Stimulated activated CD8-positive, alpha-beta memory T cell treated with anti-CD3 and anti-CD28 coated beads, Interleukin-4, amount 100 ng/mL, for 1 hour (primary cell): ENCODE data around the gene RBM11.
"Not testable (repeated sequence)": the region's sequence is repeated elsewhere in the genome, so short reads cannot be mapped to it uniquely, and the experiment has no call there.

Source experiments
- DNase-seq, 2 donors: peaks; one replicate each; pipeline ENCODE4 v3.0.0-alpha.2; 2020; ENCODE audit warnings: low read depth in 2 of 2, low spot score in 1 of 2

RBM11 gene

GRCh38 chr21:14215971-14216641, at the start of gene RBM11:
RBM11 (plus strand) TSS chr21:14216157; CDS start chr21:14216187, 30 bp downstream.
- peak; percentile 52 to 54 for DNase-seq

GRCh38 chr21:14166463-14167223, 49.3 kb upstream of the RBM11 start:
- not testable (repeated sequence) for DNase-seq

- DNase-seq = no peak
Measured at GRCh38 chr21:14206222-14206621, 9.7 kb upstream of the RBM11 start.

GRCh38 chr21:14210738-14211137, 5.2 kb upstream of the RBM11 start, which contains the start of gene LIPI:
LIPI (minus strand) TSS chr21:14210955; CDS start chr21:14210845, 110 bp downstream.
- no peak for DNase-seq

GRCh38 chr21:14213164-14213563, 2.8 kb upstream of the RBM11 start:
- DNase-seq = no peak

- no peak for DNase-seq
Measured at GRCh38 chr21:14223365-14223764, 7.4 kb downstream of the RBM11 start.

GRCh38 chr21:14229399-14229798, 13.4 kb downstream of the RBM11 start:
- DNase-seq = no peak

- no peak for DNase-seq
Measured at GRCh38 chr21:14235101-14235500, 19.1 kb downstream of the RBM11 start.

- DNase-seq = no peak
Measured at GRCh38 chr21:14236180-14236579, 20.2 kb downstream of the RBM11 start.

- no peak for DNase-seq
Measured at GRCh38 chr21:14239281-14239680, 23.3 kb downstream of the RBM11 start.

GRCh38 chr21:14241297-14241696, 25.3 kb downstream of the RBM11 start:
- DNase-seq = no peak

- no peak for DNase-seq
Measured at GRCh38 chr21:14243461-14243860, 27.5 kb downstream of the RBM11 start.

- DNase-seq = no peak
Measured at GRCh38 chr21:14243874-14244273, 27.9 kb downstream of the RBM11 start.

GRCh38 chr21:14244911-14245310, 29.0 kb downstream of the RBM11 start:
- DNase-seq = no peak

- DNase-seq = no peak
Measured at GRCh38 chr21:14245711-14246110, 29.8 kb downstream of the RBM11 start.

- DNase-seq = no peak
Measured at GRCh38 chr21:14251336-14251735, 35.4 kb downstream of the RBM11 start.

- DNase-seq = no peak
Measured at GRCh38 chr21:14259747-14260146, 43.8 kb downstream of the RBM11 start.

- DNase-seq = no peak
Measured at GRCh38 chr21:14260174-14260764, 44.3 kb downstream of the RBM11 start.

GRCh38 chr21:14262039-14262438, 46.1 kb downstream of the RBM11 start:
- no peak for DNase-seq

- no peak for DNase-seq
Measured at GRCh38 chr21:14263879-14264278, 47.9 kb downstream of the RBM11 start.

- no peak for DNase-seq
Measured at GRCh38 chr21:14265023-14265422, 49.1 kb downstream of the RBM11 start.

GRCh38 chr21:14267076-14267475, 51.1 kb downstream of the RBM11 start:
- DNase-seq = no peak
